Measurements from ENCODE around the gene METTL8. TPM values are rescaled to one million over a fixed set of nuclear protein-coding genes. Genes with fewer than 3 reads are reported as not detected.

Gene METTL8
- total and polyA plus RNA-seq, 9 donors, result 4.5 to 33.0 (median 17.2) TPM

DNA sequence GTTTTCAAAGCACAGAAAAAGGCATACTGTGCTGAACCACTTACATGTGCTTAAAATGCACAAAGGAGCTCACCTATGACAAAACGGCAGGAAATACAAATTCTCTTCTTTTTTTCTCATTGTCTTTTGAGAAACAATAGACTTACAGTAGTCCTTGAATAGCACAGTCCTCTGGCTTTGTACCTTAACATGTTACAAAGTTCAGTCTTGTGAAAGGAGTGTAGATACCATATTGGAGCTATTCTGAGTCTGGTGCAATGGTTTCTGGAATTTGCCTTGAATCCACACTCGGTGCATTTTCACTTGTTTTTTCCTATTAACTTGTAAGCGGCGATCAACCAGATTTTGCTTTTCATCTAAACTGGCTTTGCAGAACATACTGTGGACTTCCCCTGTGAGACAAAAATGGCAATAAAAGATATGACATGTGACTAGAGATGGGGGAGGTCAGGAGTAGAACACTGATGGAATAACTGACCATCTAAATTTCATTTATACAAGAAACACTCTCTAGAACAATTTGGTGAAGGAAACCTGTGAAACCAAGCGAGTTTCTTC, 109.7 kb downstream of the METTL8 start:
- no peaks in the 10 kb centered on the region for H3K9me3 ChIP-seq
- no peaks in the 10 kb centered on the region for H3K36me3 ChIP-seq
- WGBS, 3 donors, result 93 to 96% (median 94%) methylated on average over 5 of the region's 5 CpGs
- DNase-seq, result no peak
- intact Hi-C loops (cut with DNase I), result no loop called here
- no peaks in the 10 kb centered on the region for H3K4me1 ChIP-seq (ENCODE audit: insufficient read depth)
- TF ChIP-seq CTCF (IDR thresholded peaks at IDR 0.05) (no peak), EP300 (IDR thresholded peaks at IDR 0.05) (no peak), POLR2A (IDR thresholded peaks at IDR 0.05) (no peak)
- H3K27me3 ChIP-seq, result no peaks in the 10 kb centered on the region
- no peak overlapping the region for H3K4me3 ChIP-seq
- no peak overlapping the region for H3K27ac ChIP-seq

DNA sequence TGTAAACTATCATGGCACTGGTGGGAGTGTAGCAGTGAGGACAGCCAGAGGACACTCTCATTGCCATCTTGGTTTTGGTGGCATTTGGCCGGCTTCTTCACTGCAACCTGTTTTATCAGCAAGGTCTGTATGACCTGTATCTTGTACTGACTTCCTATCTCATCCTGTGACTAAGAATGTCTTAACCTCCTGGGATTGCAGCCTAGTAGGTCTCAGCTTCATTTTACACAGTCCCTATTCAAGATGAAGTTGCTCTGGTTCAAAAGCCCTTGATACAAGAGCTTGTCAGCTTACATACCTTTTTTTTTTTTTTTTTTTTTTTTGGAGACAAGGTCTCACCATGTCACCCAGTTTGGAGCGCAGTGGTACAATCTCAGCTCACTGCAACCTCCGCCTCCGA, 110.9 kb downstream of the METTL8 start:
- Histone ChIP-seq H3K4me1 (ENCODE audit: insufficient read depth) (no peaks in the 10 kb centered on the region), H3K36me3 (no peaks in the 10 kb centered on the region), H3K9me3 (no peaks in the 10 kb centered on the region), H3K27me3 (no peaks in the 10 kb centered on the region), H3K4me3 (no peak overlapping the region), H3K27ac (no peak overlapping the region)
- DNase-seq, result no peak
- TF ChIP-seq EP300 (IDR thresholded peaks at IDR 0.05) (no peak), POLR2A (IDR thresholded peaks at IDR 0.05) (no peak), CTCF (IDR thresholded peaks at IDR 0.05) (no peak)
- 95 to 97% (median 96%) methylated on average over 4 of the region's 4 CpGs for WGBS, 3 donors
- intact Hi-C loops (cut with DNase I), result no loop called here

DNA sequence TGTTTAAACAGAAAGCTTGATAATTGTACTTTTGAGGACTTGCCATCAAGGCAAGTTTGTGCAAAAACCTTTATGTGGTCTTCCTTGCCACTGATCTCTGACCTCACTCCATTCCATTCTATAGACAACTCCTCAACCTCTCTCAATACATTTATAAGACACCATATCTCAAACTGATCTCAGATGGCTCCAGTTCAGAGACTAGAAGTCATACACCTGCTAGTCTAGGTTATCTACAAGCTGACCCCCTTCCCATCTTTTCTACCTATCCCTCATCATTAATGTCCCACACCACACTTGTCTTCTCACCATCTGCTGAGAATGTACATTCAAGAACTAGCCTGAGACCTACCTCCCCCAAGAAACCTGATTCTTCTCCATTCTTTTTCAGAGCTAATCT, 113.1 kb downstream of the METTL8 start:
- no peak for TF ChIP-seq POLR2A (IDR thresholded peaks at IDR 0.05)
- no peak for TF ChIP-seq EP300 (IDR thresholded peaks at IDR 0.05)
- no peak for TF ChIP-seq CTCF (IDR thresholded peaks at IDR 0.05)
- DNase-seq, result no peak
- no peaks in the 10 kb centered on the region for H3K36me3 ChIP-seq
- no peaks in the 10 kb centered on the region for H3K9me3 ChIP-seq
- no peak overlapping the region for H3K27ac ChIP-seq
- no peaks in the 10 kb centered on the region for H3K4me1 ChIP-seq (ENCODE audit: insufficient read depth)
- no peaks in the 10 kb centered on the region for H3K27me3 ChIP-seq
- H3K4me3 ChIP-seq, result no peak overlapping the region
- intact Hi-C loops (cut with DNase I), result no loop called here

DNA sequence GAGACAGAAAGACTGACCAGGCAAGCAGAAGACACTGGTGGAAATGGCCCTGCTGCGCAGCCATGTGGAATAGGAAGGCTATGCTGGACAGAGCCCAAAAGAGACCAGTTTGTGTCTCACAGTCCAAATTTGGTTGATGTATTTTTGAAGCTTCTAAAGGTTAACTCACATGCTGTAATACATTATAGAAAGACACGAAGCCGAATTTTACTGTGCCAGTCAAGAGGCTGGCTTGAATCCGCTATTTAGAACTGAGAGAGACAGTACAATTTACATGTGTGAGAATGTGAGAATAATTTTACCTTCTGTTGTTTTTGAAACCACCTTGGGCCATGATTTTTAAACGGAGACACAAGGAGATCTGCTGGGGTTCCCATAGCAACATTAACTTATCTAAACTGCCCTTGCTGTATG, 113.6 kb downstream of the METTL8 start:
- Histone ChIP-seq H3K27ac (no peak overlapping the region), H3K4me3 (no peak overlapping the region), H3K9me3 (no peaks in the 10 kb centered on the region), H3K36me3 (no peaks in the 10 kb centered on the region), H3K4me1 (ENCODE audit: insufficient read depth) (no peaks in the 10 kb centered on the region), H3K27me3 (no peaks in the 10 kb centered on the region)
- DNase-seq, result no peak
- 83 to 91% (median 87%) methylated on average over 5 of the region's 5 CpGs for WGBS, 3 donors
- intact Hi-C loops (cut with DNase I), result no loop called here
- no peak for TF ChIP-seq EP300 (IDR thresholded peaks at IDR 0.05)

GRCh38 chr2:171319164-171319810, 114.5 kb downstream of the METTL8 start:
- H3K27ac ChIP-seq, result no peak overlapping the region

More at GRCh38 chr2:171319164-171319810, 114.5 kb downstream of the METTL8 start:
- no peak for TF ChIP-seq EP300 (IDR thresholded peaks at IDR 0.05)
- WGBS, 3 donors, result 74 to 79% (median 77%) methylated on average over 12 of the region's 12 CpGs
- Histone ChIP-seq H3K4me3 (no peak overlapping the region), H3K36me3 (no peaks in the 10 kb centered on the region), H3K4me1 (ENCODE audit: insufficient read depth) (no peaks in the 10 kb centered on the region), H3K9me3 (no peaks in the 10 kb centered on the region), H3K27me3 (no peaks in the 10 kb centered on the region)
- DNase-seq, result no peak
- intact Hi-C loops (cut with DNase I), result no loop called here
